IMR-90 (cell line): ENCODE results near the gene PDE11A. TPM values are rescaled to one million over a fixed set of nuclear protein-coding genes. Genes with fewer than 3 reads are reported as not detected.

Experiments
- ATAC-seq: fragments of 200-7000 bp; cut with Tn5 transposase; 2 replicates; pipeline ENCODE4 v1.9.1; 2020; ENCODE audit warnings: low read depth, mild to moderate bottlenecking, moderate library complexity
- BruUV-seq: library from RNA; stranded (reverse); fragments of 400-500 nt; replicated peaks from 2 replicates; lab custom pipeline; 2021; lab: Mats Ljungman, UMichigan
- CTCF ChIA-PET: fragments of 300-600 bp; formaldehyde crosslinking; extraction: SDS; loops from one replicate; lab custom pipeline; 2021; ENCODE audit warnings: antibody characterized with exemption; lab: Yijun Ruan, JAX
- POLR2A ChIA-PET: fragments of 300-600 bp; sonication (Branson Sonifier 250); formaldehyde crosslinking; loops from one replicate; lab custom pipeline; 2022; ENCODE audit warnings: antibody characterized with exemption; ENCODE audit not compliant: unreplicated experiment; lab: Charles Lee
- DNase-seq: peaks from one replicate; pipeline ENCODE4 v3.0.0; 2013
- H2AFZ ChIP-seq: replicated peaks from 2 replicates; pipeline ENCODE3; 2013; ENCODE audit warnings: low read length, mild to moderate bottlenecking; ENCODE audit not compliant: poor library complexity
- H2AK5ac ChIP-seq: 2 replicates; pipeline ENCODE4 v1.6.1; 2013; ENCODE audit warnings: low read depth, low read length, inconsistent platforms
- H2AK9ac ChIP-seq: replicated peaks from 2 replicates; pipeline ENCODE3; 2013; ENCODE audit warnings: mild to moderate bottlenecking, low read depth, low read length, moderate library complexity; ENCODE audit not compliant: poor library complexity
- H2BK120ac ChIP-seq: 2 replicates; pipeline ENCODE4 v1.6.1; 2013; ENCODE audit warnings: low read depth, low read length, inconsistent platforms
- H2BK15ac ChIP-seq: 3 replicates; pipeline ENCODE4 v1.6.1; 2013; ENCODE audit warnings: low read depth, low read length, inconsistent platforms
- H2BK20ac ChIP-seq: 2 replicates; pipeline ENCODE4 v1.6.1; 2013; ENCODE audit warnings: low read depth, mild to moderate bottlenecking, inconsistent platforms, low read length, moderate library complexity
- H2BK5ac ChIP-seq: 2 replicates; pipeline ENCODE4 v1.6.1; 2013; ENCODE audit warnings: mild to moderate bottlenecking, low read depth, low read length, inconsistent platforms; ENCODE audit not compliant: poor library complexity, severe bottlenecking
- H3K14ac ChIP-seq: replicated peaks from 2 replicates; pipeline ENCODE4 v1.6.1; 2013; ENCODE audit warnings: low read depth, low read length, inconsistent platforms
- H3K18ac ChIP-seq: 2 replicates; pipeline ENCODE4 v1.6.1; 2013; ENCODE audit warnings: low read depth, low read length, control low read depth
- H3K23ac ChIP-seq: 2 replicates; pipeline ENCODE4 v1.6.1; 2013; ENCODE audit warnings: low read depth, low read length, inconsistent platforms
- H3K27ac ChIP-seq: 2 replicates; pipeline ENCODE4 v1.5.1; 2013; ENCODE audit warnings: mild to moderate bottlenecking, control low read depth, low read length; ENCODE audit not compliant: insufficient read depth
- H3K27me3 ChIP-seq: 2 replicates; pipeline ENCODE4 v1.6.1; 2013; ENCODE audit warnings: low read length; ENCODE audit not compliant: control insufficient read depth, insufficient read depth
- H3K36me3 ChIP-seq: 2 replicates; pipeline ENCODE4 v1.6.1; 2013; ENCODE audit warnings: low read length, mixed read lengths; ENCODE audit not compliant: control insufficient read depth, insufficient read depth
- H3K4ac ChIP-seq: 2 replicates; pipeline ENCODE4 v1.6.1; 2013; ENCODE audit warnings: low read depth, low read length, inconsistent platforms
- H3K4me1 ChIP-seq: 2 replicates; pipeline ENCODE4 v1.6.1; 2013; ENCODE audit warnings: low read length, mixed read lengths; ENCODE audit not compliant: control insufficient read depth, insufficient read depth
- H3K4me2 ChIP-seq: 2 replicates; pipeline ENCODE4 v1.6.1; 2013; ENCODE audit warnings: low read depth, mild to moderate bottlenecking, control low read depth, low read length, moderate library complexity
- H3K4me3 ChIP-seq: 2 replicates; pipeline ENCODE4 v1.5.1; 2013; ENCODE audit warnings: low read depth, mild to moderate bottlenecking, control low read depth, low read length, moderate library complexity; ENCODE audit not compliant: insufficient read depth
- H3K56ac ChIP-seq: 2 replicates; pipeline ENCODE4 v1.6.1; 2013; ENCODE audit warnings: low read length, inconsistent platforms; ENCODE audit not compliant: insufficient read depth; ENCODE audit errors: extremely low read depth
- H3K79me1 ChIP-seq, 2 experiments: 2 replicates each; pipeline ENCODE4 v1.6.1; 2013; ENCODE audit warnings: low read length in 2 of 2, inconsistent platforms in 1 of 2, low read depth in 1 of 2
- H3K9ac ChIP-seq: 2 replicates; pipeline ENCODE4 v1.6.1; 2013; ENCODE audit warnings: low read depth, low read length, control low read depth
- H3K9me1 ChIP-seq: 2 replicates; pipeline ENCODE4 v1.6.1; 2013; ENCODE audit warnings: low read length, inconsistent platforms; ENCODE audit not compliant: insufficient read depth
- H3K9me3 ChIP-seq: 2 replicates; pipeline ENCODE4 v1.6.1; 2013; ENCODE audit warnings: low read length; ENCODE audit not compliant: control insufficient read depth, insufficient read depth
- H4K20me1 ChIP-seq: 2 replicates; pipeline ENCODE4 v1.6.1; 2013; ENCODE audit warnings: low read length, inconsistent platforms; ENCODE audit not compliant: insufficient read depth
- H4K5ac ChIP-seq: 2 replicates; pipeline ENCODE4 v1.6.1; 2013; ENCODE audit warnings: mild to moderate bottlenecking, low read depth, low read length, control low read depth
- H4K8ac ChIP-seq, 2 experiments: 2 replicates each; pipeline ENCODE4 v1.6.1; 2013; ENCODE audit warnings: low read depth in 2 of 2, low read length in 2 of 2, control low read depth in 1 of 2, inconsistent platforms in 1 of 2
- H4K91ac ChIP-seq: 2 replicates; pipeline ENCODE4 v1.6.1; 2013; ENCODE audit warnings: low read depth, low read length, inconsistent platforms; ENCODE audit not compliant: insufficient read depth
- BHLHE40 ChIP-seq: fragments of 150-350 bp; IDR thresholded peaks from 2 replicates; pipeline ENCODE4 v1.6.1; 2016; ENCODE audit warnings: mild to moderate bottlenecking, low read depth, low read length
- CEBPB ChIP-seq: IDR thresholded peaks from 2 replicates; pipeline ENCODE4 v1.6.1; 2012; ENCODE audit warnings: low read depth, low read length, improper control_type of control experiment
- CHD1 ChIP-seq: IDR thresholded peaks from 2 replicates; pipeline ENCODE4 v1.6.1; 2012; ENCODE audit warnings: low read depth, low read length, improper control_type of control experiment
- CTCF ChIP-seq: conservative IDR thresholded peaks from 2 replicates; pipeline ENCODE4 v1.5.1; 2012; ENCODE audit warnings: mild to moderate bottlenecking, low read depth, low read length, improper control_type of control experiment
- FOS ChIP-seq: fragments of 150-350 bp; IDR thresholded peaks from 2 replicates; pipeline ENCODE4 v1.6.1; 2016; ENCODE audit warnings: low read depth, low read length
- MAFK ChIP-seq: IDR thresholded peaks from 2 replicates; pipeline ENCODE4 v1.6.1; 2012; ENCODE audit warnings: low read depth, low read length, improper control_type of control experiment
- MAZ ChIP-seq: IDR thresholded peaks from 2 replicates; pipeline ENCODE4 v1.6.1; 2012; ENCODE audit warnings: low read depth, mild to moderate bottlenecking, low read length, improper control_type of control experiment, moderate library complexity, borderline replicate concordance
- MXI1 ChIP-seq: IDR thresholded peaks from 2 replicates; pipeline ENCODE4 v1.6.1; 2012; ENCODE audit warnings: low read depth, mild to moderate bottlenecking, low read length, moderate library complexity, borderline replicate concordance
- NFE2L2 ChIP-seq: fragments of 150-350 bp; IDR thresholded peaks from 2 replicates; pipeline ENCODE4 v1.6.1; 2016; ENCODE audit warnings: low read depth, mild to moderate bottlenecking, low read length
- RAD21 ChIP-seq: IDR thresholded peaks from 2 replicates; pipeline ENCODE4 v1.6.1; 2012; ENCODE audit warnings: low read length, improper control_type of control experiment
- RCOR1 ChIP-seq: IDR thresholded peaks from 2 replicates; pipeline ENCODE4 v1.6.1; 2012; ENCODE audit warnings: mild to moderate bottlenecking, low read length, improper control_type of control experiment; ENCODE audit not compliant: insufficient replicate concordance
- SMC3 ChIP-seq: fragments of 150-350 bp; IDR thresholded peaks from 2 replicates; pipeline ENCODE4 v1.6.1; 2016; ENCODE audit warnings: low read depth, mild to moderate bottlenecking, antibody characterized with exemption, low read length, moderate library complexity
- USF2 ChIP-seq: fragments of 150-350 bp; IDR thresholded peaks from 2 replicates; pipeline ENCODE4 v1.6.1; 2017; ENCODE audit warnings: mild to moderate bottlenecking, antibody characterized with exemption, low read length, low read depth
- WGBS, 2 experiments: methylation state at CpG; one replicate each; pipeline versions ENCODE4 v1.1.5 to v1.1.7; 2013; ENCODE audit warnings: missing lambda C conversion rate in 2 of 2; ENCODE audit not compliant: insufficient read length in 1 of 2; ENCODE audit errors: extremely low coverage in 2 of 2; 5-methylcytosine and 5-hydroxymethylcytosine counted together
- dilution Hi-C: fragments of 300-500 bp; cut with HindIII; formaldehyde crosslinking; loops from one replicate; pipeline ENCODE4 v1.14.3; 2018; ENCODE audit warnings: low sequenced_read_pairs; ENCODE audit not compliant: unreplicated experiment
- in situ Hi-C: fragments of 300-500 bp; cut with MboI; formaldehyde crosslinking; loops from 3 replicates; pipeline ENCODE4 v1.14.3; 2019; ENCODE audit warnings: low sequenced_read_pairs, inconsistent platforms, mixed read lengths
- intact Hi-C: fragments of 100-400 bp; cut with micrococcal nuclease; formaldehyde crosslinking; loops from 2 replicates; pipeline ENCODE4 v1.10.0; 2022
- polyA plus RNA-seq, 3 experiments: library from polyadenylated mRNA; depleted of rRNA; stranded (reverse); fragments of >200 nt; gene quantifications; 2 replicates each; pipeline ENCODE4 v1.2.3, GENCODE V29; 2012; ENCODE audit warnings: low replicate concordance in 1 of 3
- total RNA-seq: library from RNA; depleted of rRNA; stranded (reverse); fragments of >200 nt; gene quantifications from 2 replicates; pipeline ENCODE4 v1.2.3, GENCODE V29; 2012
- TF ChIP-seq, protein P1 (sequence below): fragments of 150-350 bp; IDR thresholded peaks from 2 replicates; pipeline ENCODE4 v1.6.1; 2016; ENCODE audit warnings: low read depth, mild to moderate bottlenecking, low read length, moderate library complexity, borderline replicate concordance

PDE11A gene
- total and polyA plus RNA-seq, 2 of the 4 experiments (the other 2 are of a cell fraction), result 0.21 to 0.72 TPM

DNA sequence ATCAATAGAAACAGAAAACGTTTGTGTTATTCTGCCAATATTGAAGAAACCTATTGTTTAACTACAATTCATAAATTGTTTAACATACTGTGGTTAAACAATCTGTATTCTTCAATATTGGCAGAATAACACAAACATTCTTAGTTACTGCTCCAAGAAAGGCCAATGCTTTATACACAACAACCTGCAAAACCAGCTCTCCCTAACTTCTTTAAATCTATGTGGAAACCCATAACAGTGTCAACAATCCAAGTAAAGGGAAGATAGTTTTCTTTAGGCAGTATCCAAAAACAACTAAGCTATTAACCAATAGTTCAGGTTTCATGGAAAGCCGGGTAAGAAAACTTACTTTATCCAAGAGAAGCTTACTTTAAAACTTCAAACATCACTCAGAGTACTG lies 33.5 kb upstream of the PDE11A start:
- CTCF ChIA-PET, result no interaction called here
- POLR2A ChIA-PET, result no interaction called here
- no peak for ATAC-seq

More for the DNA sequence above, 33.5 kb upstream of the PDE11A start:
- no peak overlapping the region for H4K5ac ChIP-seq
- H2BK20ac ChIP-seq, result no peak overlapping the region
- no peak overlapping the region for H2BK5ac ChIP-seq
- no peak overlapping the region for H4K8ac ChIP-seq
- H3K4me1 ChIP-seq, result no peaks in the 10 kb centered on the region
- dilution Hi-C loops, result no loop called here
- H3K18ac ChIP-seq, result no peak overlapping the region
- no peaks in the 10 kb centered on the region for H3K36me3 ChIP-seq
- H3K9ac ChIP-seq, result no peak overlapping the region
- no peak overlapping the region for H3K27ac ChIP-seq
- no peaks in the 10 kb centered on the region for H3K9me1 ChIP-seq
- H3K4me3 ChIP-seq, result no peak overlapping the region
- no peak overlapping the region for H3K4ac ChIP-seq
- H2BK15ac ChIP-seq, result no peak overlapping the region
- no peak overlapping the region for H2BK120ac ChIP-seq
- no peak overlapping the region for H2AK5ac ChIP-seq
- H4K91ac ChIP-seq, result no peak overlapping the region
- no peak overlapping the region for H2AK9ac ChIP-seq
- TF ChIP-seq CHD1 (no peak), CTCF (no peak), MAZ (no peak), USF2 (no peak), RCOR1 (no peak), FOS (no peak), RAD21 (no peak), SMC3 (no peak), BHLHE40 (no peak), MAFK (no peak), MXI1 (no peak), NFE2L2 (no peak), CEBPB (no peak)
- TF ChIP-seq, protein P1, sequence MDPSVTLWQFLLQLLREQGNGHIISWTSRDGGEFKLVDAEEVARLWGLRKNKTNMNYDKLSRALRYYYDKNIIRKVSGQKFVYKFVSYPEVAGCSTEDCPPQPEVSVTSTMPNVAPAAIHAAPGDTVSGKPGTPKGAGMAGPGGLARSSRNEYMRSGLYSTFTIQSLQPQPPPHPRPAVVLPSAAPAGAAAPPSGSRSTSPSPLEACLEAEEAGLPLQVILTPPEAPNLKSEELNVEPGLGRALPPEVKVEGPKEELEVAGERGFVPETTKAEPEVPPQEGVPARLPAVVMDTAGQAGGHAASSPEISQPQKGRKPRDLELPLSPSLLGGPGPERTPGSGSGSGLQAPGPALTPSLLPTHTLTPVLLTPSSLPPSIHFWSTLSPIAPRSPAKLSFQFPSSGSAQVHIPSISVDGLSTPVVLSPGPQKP, result no peak
- H3K14ac ChIP-seq, result no peak overlapping the region
- no peak overlapping the region for H3K56ac ChIP-seq
- in situ Hi-C loops, result no loop called here
- no peaks in the 10 kb centered on the region for H3K79me1 ChIP-seq
- no peak overlapping the region for H3K23ac ChIP-seq
- H4K20me1 ChIP-seq, result no peaks in the 10 kb centered on the region
- H3K4me2 ChIP-seq, result no peak overlapping the region
- BruUV-seq, result no TSS peak
- no peak for DNase-seq
- no peaks in the 10 kb centered on the region for H3K9me3 ChIP-seq
- WGBS, 2 experiments, result no CpG with 5 or more reads among the region's 2 CpGs
- no peak overlapping the region for H2AFZ ChIP-seq
- no peaks in the 10 kb centered on the region for H3K27me3 ChIP-seq
- intact Hi-C loops, result no loop called here
